Mononuclear cell (primary cell): ENCODE measurements around the gene NR1I3. TPM values are rescaled to one million over a fixed set of nuclear protein-coding genes. Genes with fewer than 3 reads are reported as not detected.

ENCODE experiments used
- H3K27me3 ChIP-seq: 2 replicates; pipeline ENCODE4 v1.6.0; 2011; ENCODE audit warnings: low read length, control low read depth; ENCODE audit not compliant: insufficient read depth
- H3K4me1 ChIP-seq: 2 replicates; pipeline ENCODE4 v1.5.1; 2011; ENCODE audit warnings: mild to moderate bottlenecking, low read length, control low read depth; ENCODE audit not compliant: insufficient read depth
- H3K4me3 ChIP-seq: 2 replicates; pipeline ENCODE4 v1.5.1; 2011; ENCODE audit warnings: mild to moderate bottlenecking, low read length, moderate library complexity
- H3K9me3 ChIP-seq: 2 replicates; pipeline ENCODE4 v1.5.1; 2011; ENCODE audit warnings: low read depth, mild to moderate bottlenecking, control low read depth, low read length
- total RNA-seq: library from RNA; depleted of rRNA; stranded (reverse); fragments of >200 nt; gene quantifications from one replicate; pipeline ENCODE4 v1.2.3, GENCODE V29; 2012

Gene NR1I3
- total RNA-seq, 1 donor, result 0.31 TPM

- H3K4me1 ChIP-seq, result peaks cover 58% of the 10 kb centered on the region
- peak overlapping the region; percentile 91 for H3K4me3 ChIP-seq
- no peaks in the 10 kb centered on the region for H3K27me3 ChIP-seq
- no peaks in the 10 kb centered on the region for H3K9me3 ChIP-seq
These were observed 20.9 kb downstream of the NR1I3 start for GRCh38 chr1:161216945-161217712.

- peak within 1 kb of the TSS; percentile 91 for H3K4me3 ChIP-seq
- no peaks in the 10 kb centered on the region for H3K9me3 ChIP-seq
- peaks cover 59% of the 10 kb centered on the region for H3K4me1 ChIP-seq
- H3K27me3 ChIP-seq, result no peaks in the 10 kb centered on the region
These were observed 22.9 kb downstream of the NR1I3 start, which contains the start of gene FCER1G for GRCh38 chr1:161215076-161215475. Gene FCER1G (plus strand): TSS chr1:161215295. CDS start chr1:161215322, 27 bp downstream.

- Histone ChIP-seq H3K9me3 (no peaks in the 10 kb centered on the region), H3K4me1 (peaks cover 62% of the 10 kb centered on the region)
These were observed 23.6 kb downstream of the NR1I3 start for GRCh38 chr1:161214369-161214768.

GRCh38 chr1:161209790-161210409 lies 28.1 kb downstream of the NR1I3 start:
- Histone ChIP-seq H3K27me3 (no peaks in the 10 kb centered on the region), H3K4me3 (no peak overlapping the region), H3K9me3 (no peaks in the 10 kb centered on the region), H3K4me1 (peaks cover 39% of the 10 kb centered on the region)

More at GRCh38 chr1:161214369-161214768, 23.6 kb downstream of the NR1I3 start:
- Histone ChIP-seq H3K27me3 (no peaks in the 10 kb centered on the region), H3K4me3 (peak overlapping the region; percentile 91)

- H3K9me3 ChIP-seq, result no peaks in the 10 kb centered on the region
These were observed 30.8 kb downstream of the NR1I3 start for GRCh38 chr1:161207173-161207572.

GRCh38 chr1:161206411-161207140 lies 31.4 kb downstream of the NR1I3 start:
- Histone ChIP-seq H3K4me1 (peaks cover 39% of the 10 kb centered on the region), H3K27me3 (no peaks in the 10 kb centered on the region), H3K9me3 (no peaks in the 10 kb centered on the region), H3K4me3 (no peak overlapping the region)

More at GRCh38 chr1:161207173-161207572, 30.8 kb downstream of the NR1I3 start:
- no peak overlapping the region for H3K4me3 ChIP-seq
- H3K27me3 ChIP-seq, result no peaks in the 10 kb centered on the region
- H3K4me1 ChIP-seq, result peaks cover 35% of the 10 kb centered on the region

- H3K4me1 ChIP-seq, result peaks cover 42% of the 10 kb centered on the region
- no peaks in the 10 kb centered on the region for H3K9me3 ChIP-seq
- H3K4me3 ChIP-seq, result peak within 1 kb of the TSS; percentile 90
- no peaks in the 10 kb centered on the region for H3K27me3 ChIP-seq
These were observed 35.9 kb downstream of the NR1I3 start, which contains the start of gene NDUFS2 for GRCh38 chr1:161201836-161202712. Gene NDUFS2 (plus strand): TSS chr1:161202367. CDS start chr1:161202386, 19 bp downstream.

GRCh38 chr1:161200992-161201835 lies 36.8 kb downstream of the NR1I3 start:
- no peaks in the 10 kb centered on the region for H3K27me3 ChIP-seq
- peaks cover 42% of the 10 kb centered on the region for H3K4me1 ChIP-seq
- peak overlapping the region; percentile 90 for H3K4me3 ChIP-seq
- no peaks in the 10 kb centered on the region for H3K9me3 ChIP-seq

GRCh38 chr1:161200421-161200991 lies 37.5 kb downstream of the NR1I3 start:
- Histone ChIP-seq H3K27me3 (no peaks in the 10 kb centered on the region), H3K4me3 (no peak overlapping the region), H3K4me1 (peaks cover 46% of the 10 kb centered on the region), H3K9me3 (no peaks in the 10 kb centered on the region)

GRCh38 chr1:161199506-161200139 lies 38.4 kb downstream of the NR1I3 start:
- peaks cover 51% of the 10 kb centered on the region for H3K4me1 ChIP-seq
- no peak overlapping the region for H3K4me3 ChIP-seq
- no peaks in the 10 kb centered on the region for H3K27me3 ChIP-seq
- H3K9me3 ChIP-seq, result no peaks in the 10 kb centered on the region

GRCh38 chr1:161198897-161199431 lies 39.0 kb downstream of the NR1I3 start, which contains the start of gene ADAMTS4:
Gene ADAMTS4 (minus strand): TSS chr1:161199054. CDS start chr1:161198627, 427 bp downstream.
- Histone ChIP-seq H3K9me3 (no peaks in the 10 kb centered on the region), H3K4me3 (no peak within 1 kb of the TSS), H3K27me3 (no peaks in the 10 kb centered on the region), H3K4me1 (peaks cover 58% of the 10 kb centered on the region)

GRCh38 chr1:161198194-161198896 lies 39.7 kb downstream of the NR1I3 start:
- Histone ChIP-seq H3K4me3 (no peak overlapping the region), H3K27me3 (no peaks in the 10 kb centered on the region), H3K4me1 (peaks cover 59% of the 10 kb centered on the region), H3K9me3 (no peaks in the 10 kb centered on the region)
